ENCODE results near the gene TMEM179B.
"Not testable (repeated sequence)": the region's sequence is repeated elsewhere in the genome, so short reads cannot be mapped to it uniquely, and the experiment has no call there.

Gene TMEM179B

GRCh38 chr11:62791501-62792201, 4.4 kb downstream of the TMEM179B start, which contains the start of gene TMEM223:
Gene TMEM223 (minus strand): TSS chr11:62792006. CDS start chr11:62791994, 12 bp downstream.
- FAIRE-seq = no peak

- no peak for FAIRE-seq
Measured at GRCh38 chr11:62792202-62792575, 5.0 kb downstream of the TMEM179B start.

- FAIRE-seq = no peak
Measured at GRCh38 chr11:62794201-62794775, 7.1 kb downstream of the TMEM179B start.

DNA sequence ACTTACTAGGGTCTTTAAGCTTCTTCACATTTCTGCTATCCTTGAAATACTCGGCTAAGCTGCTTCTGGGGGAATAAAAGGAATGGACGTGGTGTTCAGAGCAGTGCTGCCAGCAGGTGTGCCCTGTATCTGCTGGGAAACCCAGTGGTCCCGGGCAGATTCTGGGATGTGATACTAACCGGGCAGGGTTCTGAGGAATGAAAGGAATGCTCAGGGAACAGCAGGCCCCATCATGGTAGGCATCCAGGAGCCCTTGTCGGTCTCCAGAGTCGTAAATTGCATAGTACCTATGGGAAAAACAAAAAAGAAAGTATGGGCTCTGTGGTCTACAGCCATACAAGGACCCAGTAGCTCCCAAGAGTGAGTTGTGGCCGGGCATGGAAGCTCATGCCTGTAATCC, 9.1 kb downstream of the TMEM179B start:
- FAIRE-seq = no peak

DNA sequence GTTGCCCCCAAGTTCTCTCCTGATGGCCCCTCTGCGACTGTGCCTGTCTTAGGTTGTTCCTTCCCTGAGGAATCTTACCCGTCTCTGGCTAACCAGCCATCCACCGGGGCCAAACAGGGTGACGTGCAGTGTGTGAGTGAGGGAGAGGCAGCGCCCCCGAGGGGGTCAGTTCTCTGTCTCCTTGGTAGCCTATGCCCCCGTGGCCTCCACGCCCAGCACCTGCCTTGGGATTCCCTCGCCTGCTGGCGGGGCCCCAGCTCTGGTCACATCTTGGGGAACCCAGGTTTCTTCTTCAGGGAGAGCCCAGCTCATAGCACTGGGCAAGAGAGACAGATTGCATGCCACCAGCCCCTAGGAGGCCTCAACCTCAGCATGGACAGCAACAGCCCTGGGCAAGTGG, 12.3 kb downstream of the TMEM179B start:
- FAIRE-seq = no peak

DNA sequence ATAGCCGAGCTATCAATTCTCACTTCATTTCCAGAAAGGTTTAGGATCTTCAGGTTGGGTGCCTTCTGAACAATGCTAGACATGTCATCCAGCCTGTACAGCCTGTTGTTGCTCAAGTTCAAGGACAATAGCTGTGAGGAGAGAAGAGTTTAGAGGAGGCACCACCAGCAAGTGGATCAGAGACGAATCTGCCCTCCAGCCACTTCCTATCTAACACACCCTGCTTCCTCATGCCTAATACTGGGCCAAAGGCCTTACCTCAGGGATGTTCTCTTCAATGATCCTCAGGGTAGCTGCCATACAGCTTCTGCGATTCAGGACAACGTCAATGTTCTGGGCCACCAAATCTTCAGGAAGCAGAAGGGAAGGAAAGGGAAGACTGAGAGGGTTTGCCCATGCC, 13.9 kb downstream of the TMEM179B start:
- FAIRE-seq = no peak

GRCh38 chr11:62804310-62805075, 17.3 kb downstream of the TMEM179B start:
- FAIRE-seq = no peak

DNA sequence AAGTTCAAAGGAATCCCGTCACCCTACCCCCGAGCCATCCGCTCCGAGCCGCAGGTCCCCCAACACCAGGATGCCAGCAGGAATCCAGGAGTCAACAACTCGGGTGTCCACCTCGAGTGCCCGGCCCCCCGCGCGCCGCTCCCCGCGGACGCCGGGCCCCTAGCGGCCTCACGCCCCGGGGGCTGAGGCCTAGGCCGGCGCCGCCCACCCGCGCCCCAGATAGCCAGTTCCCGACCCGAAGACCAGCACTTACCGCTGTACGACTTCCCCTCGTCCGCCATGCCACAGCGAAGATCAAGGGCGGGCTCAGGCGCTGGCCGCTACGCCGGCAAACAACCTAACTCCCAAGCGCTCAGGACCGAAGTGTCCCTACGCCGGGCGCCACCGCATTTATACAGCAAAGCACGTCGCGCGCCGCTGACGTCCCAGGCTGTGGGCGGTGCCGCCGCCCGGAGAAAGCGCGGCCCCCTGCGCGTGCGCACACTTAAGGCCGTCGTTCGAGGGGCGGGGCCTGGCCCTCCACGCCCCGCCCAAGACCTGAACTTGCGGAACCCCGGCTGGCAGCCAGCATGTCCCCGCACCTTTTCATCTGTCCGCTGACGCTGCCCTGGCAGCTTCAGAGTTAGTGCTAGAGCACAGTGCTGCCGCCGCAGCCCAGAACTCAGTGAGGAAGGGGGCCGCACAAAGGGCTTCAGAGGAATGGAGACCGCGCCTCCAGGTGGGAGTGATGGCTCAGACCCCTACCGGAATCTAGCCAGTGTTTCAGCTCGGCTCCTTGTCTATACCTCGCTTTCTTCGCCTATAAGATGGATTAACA, 18.1 kb downstream of the TMEM179B start, which contains the start of gene NXF1:
Gene NXF1, minus strand, starts transcription at position 365 of the 817 bp plus-strand sequence. Its CDS starts 84 bp downstream, at position 281.
- no peak for FAIRE-seq

GRCh38 chr11:62805961-62806441, 18.8 kb downstream of the TMEM179B start:
- FAIRE-seq = no peak

- FAIRE-seq = no peak
Measured at GRCh38 chr11:62806611-62807121, 19.5 kb downstream of the TMEM179B start.

GRCh38 chr11:62810748-62811147, 23.5 kb downstream of the TMEM179B start:
- FAIRE-seq = no peak

DNA sequence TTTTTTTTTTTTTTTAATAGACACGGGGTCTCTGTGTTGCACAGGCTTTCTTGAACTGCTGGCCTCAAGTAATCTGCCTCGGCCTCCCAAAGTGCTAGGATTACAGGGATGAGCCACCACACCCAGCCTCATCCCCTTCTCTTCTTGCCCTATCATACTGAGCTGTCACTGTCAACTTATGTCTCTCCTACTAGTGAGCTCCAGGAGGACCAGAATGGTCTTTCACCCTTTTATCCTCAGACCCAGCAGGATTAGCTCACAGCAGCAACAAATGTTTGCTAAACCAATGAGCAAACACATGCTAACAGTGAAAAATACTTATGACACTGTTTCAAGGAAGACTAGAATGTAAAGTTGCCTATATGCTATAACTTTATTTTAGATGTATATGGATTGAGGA, 24.5 kb downstream of the TMEM179B start:
- no peak for FAIRE-seq

GRCh38 chr11:62816557-62816956, 29.4 kb downstream of the TMEM179B start:
- FAIRE-seq = no peak

- FAIRE-seq = no peak
Measured at GRCh38 chr11:62817129-62817528, 29.9 kb downstream of the TMEM179B start.

- FAIRE-seq = no peak
Measured at GRCh38 chr11:62823677-62824076, 36.5 kb downstream of the TMEM179B start.

DNA sequence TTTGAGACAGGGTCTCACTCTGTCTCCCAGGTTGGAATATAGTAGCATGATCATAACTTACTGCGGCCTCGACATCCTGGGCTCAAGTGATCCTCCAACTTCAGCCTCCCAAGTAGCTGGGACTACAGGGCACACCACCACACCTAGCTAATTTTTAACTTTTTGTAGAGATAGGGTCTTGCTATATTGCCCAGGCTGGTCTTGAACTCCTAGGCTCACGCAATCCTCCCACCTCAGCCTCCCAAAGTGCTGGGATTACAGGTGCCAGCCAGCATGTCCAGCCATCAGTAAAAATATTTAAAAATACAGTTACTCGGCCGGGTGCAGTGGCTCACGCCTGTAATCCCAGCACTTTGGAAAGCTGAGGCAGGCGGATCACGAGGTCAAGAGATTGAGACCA, 40.9 kb downstream of the TMEM179B start:
- FAIRE-seq = not testable (repeated sequence)

DNA sequence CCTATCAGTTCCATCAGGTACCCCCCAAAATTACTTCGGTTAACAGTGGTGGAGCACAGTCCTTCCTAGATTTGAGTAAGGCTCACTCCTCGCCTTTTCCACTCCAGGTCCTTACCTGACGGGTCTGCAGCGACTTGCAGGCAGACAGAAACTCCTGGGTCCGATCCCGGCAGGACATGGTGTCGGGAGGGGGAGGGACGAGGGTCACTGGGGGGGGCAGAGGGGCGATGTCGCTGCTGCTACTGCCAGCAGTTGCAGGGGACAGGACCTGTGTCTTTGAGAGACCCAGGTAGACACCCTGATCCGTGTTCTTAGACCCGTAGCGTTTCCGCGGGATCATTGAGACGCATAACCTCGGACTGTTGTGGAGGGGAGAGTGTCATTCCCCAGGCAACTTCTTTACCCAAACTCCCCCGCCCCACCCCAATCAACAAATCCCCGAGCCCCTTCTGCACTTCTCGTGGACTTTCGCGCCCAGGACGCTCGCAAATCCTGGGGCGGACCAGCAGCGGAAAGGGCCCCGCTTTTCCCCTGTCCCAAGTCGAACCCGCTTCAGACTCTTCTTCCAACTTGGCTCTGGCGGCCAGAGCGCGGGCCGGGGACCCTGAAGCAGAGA, 43.8 kb downstream of the TMEM179B start:
- no peak for FAIRE-seq

- FAIRE-seq = peak; percentile 73
Measured at GRCh38 chr11:62831520-62832335, 44.5 kb downstream of the TMEM179B start, which contains the start of gene STX5. Gene STX5 (minus strand): TSS chr11:62832051. CDS start chr11:62831243, 808 bp downstream.

DNA sequence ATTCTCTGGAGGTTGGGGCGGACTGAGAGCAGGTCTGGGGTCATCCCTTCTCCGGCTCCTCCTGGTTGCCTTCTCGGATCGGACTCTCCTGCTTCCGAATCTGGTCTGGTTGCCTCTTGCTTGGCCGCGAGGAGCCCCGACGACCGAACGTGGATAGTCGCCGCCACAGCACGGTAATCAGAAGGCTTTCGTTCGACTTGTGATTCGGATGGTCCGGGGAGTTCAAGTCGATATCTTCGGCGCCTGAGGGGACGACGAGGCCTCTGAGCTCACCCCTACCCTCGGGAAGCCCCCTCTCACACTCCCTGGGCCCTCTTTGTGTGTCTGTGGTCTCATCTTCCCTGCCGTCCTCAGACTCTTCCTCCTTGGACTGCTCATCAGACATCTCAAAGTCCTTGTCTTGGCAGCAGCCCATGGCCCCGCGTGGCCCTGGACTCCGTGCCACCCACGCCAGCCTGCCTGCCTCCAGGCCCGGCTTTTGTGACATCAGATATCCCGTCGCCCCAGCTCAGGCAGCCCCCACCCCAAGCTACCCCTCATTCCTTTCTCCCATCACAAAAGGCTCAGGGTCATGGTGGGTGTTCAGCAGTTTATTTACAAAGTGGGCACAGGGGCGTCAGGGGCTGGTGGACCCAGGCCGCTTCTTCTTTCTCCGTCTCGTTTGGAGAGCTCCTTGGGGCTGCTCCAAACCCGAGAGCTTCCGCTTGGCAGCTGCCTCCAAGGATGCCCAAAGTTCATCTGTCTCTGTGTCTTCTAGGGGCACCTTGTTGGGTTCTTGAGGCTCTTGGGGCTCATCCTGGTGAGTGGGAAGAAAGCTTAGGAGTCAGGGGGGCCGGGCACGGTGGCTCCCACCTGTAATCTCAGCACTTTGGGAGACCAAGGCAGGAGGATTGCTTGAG, 45.4 kb downstream of the TMEM179B start, which contains the start of gene TEX54:
Gene TEX54, minus strand, starts transcription at position 506 of the 899 bp plus-strand sequence.
- FAIRE-seq = no peak

DNA sequence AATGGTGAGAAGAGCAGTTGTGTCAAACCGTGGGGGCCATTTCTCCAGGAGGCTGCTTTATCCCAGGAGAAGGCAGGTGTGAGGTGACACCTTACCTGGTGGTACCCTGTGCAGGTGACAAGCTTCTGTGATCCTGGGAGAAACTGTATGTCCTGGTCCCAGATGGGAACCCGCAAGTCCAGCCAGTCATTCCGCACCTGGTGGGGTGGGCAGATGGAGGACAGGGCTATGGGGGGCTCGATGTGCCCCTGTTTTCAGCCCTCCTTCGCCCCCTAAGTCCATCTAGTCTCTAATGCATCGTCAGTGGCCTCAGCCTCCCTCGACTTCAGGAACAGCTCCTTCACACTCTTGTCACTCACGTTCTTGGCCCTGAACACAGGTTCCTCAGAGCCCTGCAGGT, 48.1 kb downstream of the TMEM179B start:
- FAIRE-seq = no peak

All from TTC549 (cell line).